HEK293 (cell line): ENCODE measurements around the gene NLRP1.
A peak's percentile ranks its signal among the peaks of the same experiment; 100 is the strongest.

Experiments
- CTCF ChIA-PET: fragments of 350-600 bp; formaldehyde crosslinking; extraction: SDS; loops from one replicate; lab custom pipeline; 2021; ENCODE audit warnings: antibody characterized with exemption; lab: Yijun Ruan, JAX
- POLR2A ChIA-PET: fragments of 300-600 bp; formaldehyde crosslinking; extraction: SDS; loops from one replicate; lab custom pipeline; 2020; ENCODE audit warnings: antibody characterized with exemption, inconsistent platforms; lab: Yijun Ruan, JAX
- H3K27ac ChIP-seq: fragments of 200-500 bp; sonication (Bioruptor generic); 2 replicates; pipeline ENCODE4 v1.5.1; 2014; ENCODE audit warnings: low read depth, low read length, control low read depth, inconsistent platforms; ENCODE audit errors: extremely low read depth
- H3K36me3 ChIP-seq, 2 experiments: fragments of 200-500 bp in 1 of 2; sonication (Bioruptor generic) in 1 of 2; 1 replicate in 1 of 2; 2 replicates in 1 of 2; pipeline ENCODE4 v1.5.1; 2014 to 2017; ENCODE audit warnings: inconsistent platforms in 2 of 2, low read length in 2 of 2; ENCODE audit not compliant: control insufficient read depth in 2 of 2, insufficient read depth in 1 of 2
- H3K4me1 ChIP-seq: fragments of 200-500 bp; sonication (Bioruptor generic); 2 replicates; pipeline ENCODE4 v1.5.1; 2014; ENCODE audit warnings: mild to moderate bottlenecking, low read length, inconsistent platforms; ENCODE audit not compliant: control insufficient read depth, insufficient read depth
- H3K4me3 ChIP-seq: 2 replicates; pipeline ENCODE4 v1.5.1; 2011; ENCODE audit warnings: low read depth, mild to moderate bottlenecking, control low read depth, low read length, moderate library complexity
- H3K9me3 ChIP-seq: fragments of 200-500 bp; sonication (Bioruptor generic); 2 replicates; pipeline ENCODE4 v1.5.1; 2014; ENCODE audit warnings: low read depth, low read length, inconsistent platforms; ENCODE audit not compliant: control insufficient read depth, insufficient read depth
- HOXA7 ChIP-seq: sonication (generic); formaldehyde crosslinking; IDR thresholded peaks from 2 replicates; pipeline ENCODE4 v1.8.1; 2022; ENCODE audit warnings: missing genetic modification reagents, borderline replicate concordance
- IKZF3 ChIP-seq: fragments of 450-650 bp; IDR thresholded peaks from 2 replicates; pipeline ENCODE4 v1.5.0; 2018; ENCODE audit warnings: missing biosample characterization, mild to moderate bottlenecking, missing genetic modification characterization, moderate library complexity
- KLF1 ChIP-seq: fragments of 450-650 bp; formaldehyde crosslinking; IDR thresholded peaks from 2 replicates; pipeline ENCODE4 v1.5.1; 2016; ENCODE audit warnings: missing biosample characterization, missing genetic modification characterization
- MZF1 ChIP-seq: fragments of 450-650 bp; formaldehyde crosslinking; IDR thresholded peaks from 2 replicates; pipeline ENCODE4 v1.5.1; 2017; ENCODE audit warnings: missing biosample characterization, missing genetic modification characterization, borderline replicate concordance
- TCF7L2 ChIP-seq: IDR thresholded peaks from 2 replicates; pipeline ENCODE4 v1.6.1; 2011; ENCODE audit warnings: low read depth, mild to moderate bottlenecking, inconsistent platforms, low read length, moderate library complexity, borderline replicate concordance
- ZFP3 ChIP-seq: fragments of 450-650 bp; formaldehyde crosslinking; IDR thresholded peaks from 2 replicates; pipeline ENCODE4 v1.5.1; 2016; ENCODE audit warnings: low read depth, missing biosample characterization, missing genetic modification characterization
- ZFP37 ChIP-seq: fragments of 450-650 bp; formaldehyde crosslinking; IDR thresholded peaks from 2 replicates; pipeline ENCODE4 v1.5.1; 2016; ENCODE audit warnings: missing biosample characterization, missing genetic modification characterization
- ZFP69B ChIP-seq: fragments of 450-650 bp; formaldehyde crosslinking; IDR thresholded peaks from 2 replicates; pipeline ENCODE4 v1.5.1; 2016; ENCODE audit warnings: missing biosample characterization, missing genetic modification characterization
- ZNF16 ChIP-seq: fragments of 450-650 bp; formaldehyde crosslinking; IDR thresholded peaks from 2 replicates; pipeline ENCODE4 v1.5.1; 2016; ENCODE audit warnings: low read depth, missing biosample characterization, missing genetic modification characterization
- ZNF19 ChIP-seq: fragments of 450-650 bp; formaldehyde crosslinking; IDR thresholded peaks from 2 replicates; pipeline ENCODE4; 2016; ENCODE audit warnings: missing biosample characterization, missing genetic modification characterization, low read depth
- ZNF202 ChIP-seq: fragments of 450-650 bp; formaldehyde crosslinking; IDR thresholded peaks from 2 replicates; pipeline ENCODE4 v1.5.1; 2016; ENCODE audit warnings: missing biosample characterization, missing genetic modification characterization, borderline replicate concordance
- ZNF24 ChIP-seq: fragments of 450-650 bp; formaldehyde crosslinking; IDR thresholded peaks from 2 replicates; pipeline ENCODE4 v1.5.1; 2016; ENCODE audit warnings: missing biosample characterization, missing genetic modification characterization
- ZNF341 ChIP-seq: fragments of 450-650 bp; formaldehyde crosslinking; IDR thresholded peaks from 2 replicates; pipeline ENCODE4; 2016; ENCODE audit warnings: low read depth, missing biosample characterization, missing genetic modification characterization
- ZNF350 ChIP-seq: fragments of 450-650 bp; formaldehyde crosslinking; IDR thresholded peaks from 2 replicates; pipeline ENCODE4 v1.5.0; 2017; ENCODE audit warnings: missing biosample characterization, mild to moderate bottlenecking, missing genetic modification characterization
- ZNF501 ChIP-seq: fragments of 450-650 bp; formaldehyde crosslinking; IDR thresholded peaks from 2 replicates; pipeline ENCODE4 v1.5.1; 2016; ENCODE audit warnings: missing biosample characterization, missing genetic modification characterization
- ZNF544 ChIP-seq: fragments of 450-650 bp; formaldehyde crosslinking; IDR thresholded peaks from 2 replicates; pipeline ENCODE4 v1.5.0; 2017; ENCODE audit warnings: missing biosample characterization, missing genetic modification characterization
- ZNF585B ChIP-seq: fragments of 450-650 bp; formaldehyde crosslinking; IDR thresholded peaks from 2 replicates; pipeline ENCODE4 v1.5.1; 2016; ENCODE audit warnings: missing biosample characterization, missing genetic modification characterization
- ZNF624 ChIP-seq: fragments of 450-650 bp; formaldehyde crosslinking; IDR thresholded peaks from 2 replicates; pipeline ENCODE4 v1.5.1; 2017; ENCODE audit warnings: missing biosample characterization, missing genetic modification characterization
- ZNF654 ChIP-seq: fragments of 450-650 bp; formaldehyde crosslinking; IDR thresholded peaks from 2 replicates; pipeline ENCODE4 v1.5.1; 2016; ENCODE audit warnings: low read depth, missing biosample characterization, missing genetic modification characterization
- ZNF658 ChIP-seq: fragments of 450-650 bp; formaldehyde crosslinking; IDR thresholded peaks from 2 replicates; pipeline ENCODE4; 2016; ENCODE audit warnings: missing biosample characterization, missing genetic modification characterization
- ZNF670 ChIP-seq: fragments of 450-650 bp; formaldehyde crosslinking; IDR thresholded peaks from 2 replicates; pipeline ENCODE4 v1.5.1; 2016; ENCODE audit warnings: missing biosample characterization, missing genetic modification characterization, low read depth
- ZNF76 ChIP-seq: fragments of 450-650 bp; formaldehyde crosslinking; IDR thresholded peaks from 2 replicates; pipeline ENCODE4; 2016; ENCODE audit warnings: low read depth, missing biosample characterization, missing genetic modification characterization, borderline replicate concordance
- TF ChIP-seq, protein P1 (sequence below): fragments of 450-650 bp; formaldehyde crosslinking; IDR thresholded peaks from 2 replicates; pipeline ENCODE4 v1.5.1; 2016; ENCODE audit warnings: missing biosample characterization, missing genetic modification characterization
- TF ChIP-seq, protein P2 (sequence below): fragments of 450-650 bp; formaldehyde crosslinking; IDR thresholded peaks from 2 replicates; pipeline ENCODE4 v1.5.1; 2017; ENCODE audit warnings: missing biosample characterization, missing genetic modification characterization

NLRP1 gene

DNA sequence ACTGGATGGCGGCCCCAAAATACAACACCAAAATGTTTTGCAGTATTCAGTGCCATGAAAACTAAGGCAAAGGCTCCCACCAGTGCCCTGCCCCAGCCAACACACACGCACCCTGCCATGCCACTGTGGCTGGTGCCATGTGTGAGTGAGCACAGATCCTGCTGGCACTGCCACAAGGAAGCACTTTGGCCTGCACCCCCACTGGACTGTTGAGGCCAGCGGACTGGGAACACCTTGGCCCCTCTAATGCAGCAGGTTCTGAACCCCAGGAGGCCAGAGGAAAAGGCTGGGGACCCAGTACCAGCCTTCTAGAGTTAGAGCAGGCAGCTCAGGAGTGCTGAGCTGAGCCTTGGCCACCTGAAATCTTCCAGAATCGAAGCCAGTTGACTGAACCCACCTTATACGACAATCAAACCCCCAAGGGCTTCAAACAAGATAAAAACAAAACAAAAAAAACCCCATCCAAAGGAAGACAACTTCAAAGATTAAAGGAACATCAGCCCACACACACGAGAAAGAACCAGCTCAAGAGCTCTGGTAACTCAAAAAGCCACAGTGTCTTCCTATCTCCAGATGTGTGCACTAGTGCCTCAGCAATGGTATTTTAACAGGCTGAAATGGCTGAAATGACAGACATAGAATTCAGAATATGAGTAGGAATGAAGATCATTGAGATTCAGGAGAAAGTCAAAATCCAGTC lies 21.5 kb downstream of the NLRP1 start:
- H3K4me1 ChIP-seq = no peaks in the 10 kb centered on the region
- H3K36me3 ChIP-seq = no peaks in the 10 kb centered on the region
- H3K27ac ChIP-seq = no peak overlapping the region
- no peaks in the 10 kb centered on the region for H3K9me3 ChIP-seq
- TF ChIP-seq ZNF350 (tag by site-specific recombination) = no peak
- no peak for TF ChIP-seq ZFP69B (tag by site-specific recombination)
- no peak for TF ChIP-seq IKZF3
- TF ChIP-seq ZNF16 = no peak
- TF ChIP-seq ZFP37 (tag by site-specific recombination) = no peak
- TF ChIP-seq ZNF24 = no peak
- TF ChIP-seq ZNF654 (tag by site-specific recombination) = no peak
- TF ChIP-seq ZNF624 = no peak
- TF ChIP-seq ZFP3 (tag by site-specific recombination) = no peak
- TF ChIP-seq, protein P1, sequence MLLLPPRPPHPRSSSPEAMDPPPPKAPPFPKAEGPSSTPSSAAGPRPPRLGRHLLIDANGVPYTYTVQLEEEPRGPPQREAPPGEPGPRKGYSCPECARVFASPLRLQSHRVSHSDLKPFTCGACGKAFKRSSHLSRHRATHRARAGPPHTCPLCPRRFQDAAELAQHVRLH (tag by site-specific recombination) = no peak
- TF ChIP-seq ZNF341 (tag by site-specific recombination) = no peak
- TF ChIP-seq KLF1 (tag by site-specific recombination) = no peak
- TF ChIP-seq TCF7L2 = no peak
- no peak for TF ChIP-seq ZNF202
- TF ChIP-seq, all 188 proteins: peak for 0
- ChIA-PET POLR2A (interaction anchor here (1.2 kb wide), 1 partner anchor 76 kb away, joined by 5 read pairs; the partner anchor contains the start of gene MIS12), CTCF (no interaction called here)
- H3K4me3 ChIP-seq = no peak overlapping the region

DNA sequence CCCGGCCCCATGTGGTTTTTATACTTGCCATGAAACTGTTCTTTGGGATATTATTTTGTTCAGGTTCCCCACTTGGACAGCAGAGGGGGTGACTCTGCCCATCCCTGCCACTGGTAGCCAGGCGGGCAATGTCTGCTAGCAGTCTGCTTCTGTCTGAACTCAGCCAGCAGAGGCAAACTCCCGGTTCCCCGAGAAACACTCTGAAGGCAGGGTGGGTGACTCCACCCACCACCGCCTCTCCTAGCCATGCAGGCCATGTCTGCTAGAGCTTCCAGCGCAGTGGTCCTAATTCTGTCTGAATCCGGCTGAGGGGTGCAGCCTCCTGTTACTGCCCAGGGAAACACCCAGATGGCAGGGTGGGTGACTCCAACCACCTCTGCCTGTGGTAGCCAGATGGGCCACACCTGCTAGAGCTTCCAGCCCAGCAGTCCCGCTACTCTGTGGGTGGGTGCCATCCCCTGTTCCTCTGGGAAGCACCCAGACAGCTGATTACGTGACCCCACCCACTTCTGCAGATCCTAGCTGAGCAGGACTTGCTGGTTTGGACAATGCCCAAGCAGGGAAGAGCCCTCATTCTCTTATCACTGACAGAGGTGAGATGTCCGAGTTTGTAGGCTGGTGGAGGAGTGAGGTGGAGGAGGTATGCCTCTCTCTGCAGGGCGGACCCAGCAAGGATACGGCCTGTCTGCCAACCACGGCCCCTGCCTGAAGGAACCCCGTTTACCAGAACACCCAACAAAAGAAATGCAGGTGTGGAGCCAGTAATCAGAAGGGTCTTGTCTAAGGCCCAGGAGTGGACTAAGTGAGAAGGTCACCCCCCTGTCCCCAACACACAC lies 22.4 kb downstream of the NLRP1 start:
- no peak overlapping the region for H3K4me3 ChIP-seq
- no peaks in the 10 kb centered on the region for H3K4me1 ChIP-seq
- H3K9me3 ChIP-seq = no peaks in the 10 kb centered on the region
- ChIA-PET CTCF (no interaction called here), POLR2A (no interaction called here)
- no peak overlapping the region for H3K27ac ChIP-seq
- TF ChIP-seq ZNF658 (tag by site-specific recombination) (no peak), ZFP37 (tag by site-specific recombination) (no peak), KLF1 (tag by site-specific recombination) (0 out of 2 replicates have a peak, but pooled peaks have one; percentile 14)
- no peaks in the 10 kb centered on the region for H3K36me3 ChIP-seq

DNA sequence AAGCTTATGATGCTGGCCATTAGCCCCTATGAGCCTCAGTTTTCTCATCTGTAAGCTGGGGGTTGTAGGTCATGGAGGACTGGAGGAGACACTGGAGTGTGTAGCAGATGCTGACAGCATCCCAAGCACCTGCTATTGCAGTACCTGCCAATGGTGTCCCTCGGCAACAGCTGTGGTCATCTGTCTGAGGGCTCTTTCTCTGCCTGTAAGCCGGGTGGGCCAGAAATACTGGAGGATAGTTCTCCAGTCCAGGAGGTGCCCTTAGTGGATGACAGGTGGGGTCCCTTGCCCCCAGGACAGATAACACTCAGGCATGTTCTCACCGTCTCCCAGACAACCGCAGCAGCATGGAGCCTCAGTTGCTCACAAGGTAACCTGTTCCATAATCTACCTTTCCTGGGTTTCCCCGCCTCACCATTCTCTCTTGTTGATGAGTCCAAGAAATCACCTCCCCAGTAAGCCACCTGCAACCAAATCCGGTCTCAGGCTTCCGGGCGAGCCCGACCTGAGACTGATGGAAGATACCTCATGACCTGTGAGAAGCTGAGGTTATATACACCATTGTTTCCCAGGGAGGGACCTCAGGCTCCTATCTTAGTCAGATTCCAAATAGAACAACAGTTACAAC lies 23.8 kb downstream of the NLRP1 start:
- Histone ChIP-seq H3K36me3 (no peaks in the 10 kb centered on the region), H3K4me3 (no peak overlapping the region), H3K4me1 (no peaks in the 10 kb centered on the region), H3K9me3 (no peaks in the 10 kb centered on the region), H3K27ac (no peak overlapping the region)
- CTCF ChIA-PET = no interaction called here
- POLR2A ChIA-PET = no interaction called here
- TF ChIP-seq MZF1 (tag by site-specific recombination) = no peak
- TF ChIP-seq ZNF670 = no peak
- TF ChIP-seq HOXA7 (CRISPR knock-in tag) = no peak
- TF ChIP-seq ZNF76 (tag by site-specific recombination) = no peak
- TF ChIP-seq ZNF19 (tag by site-specific recombination) = no peak
- TF ChIP-seq, protein P2, sequence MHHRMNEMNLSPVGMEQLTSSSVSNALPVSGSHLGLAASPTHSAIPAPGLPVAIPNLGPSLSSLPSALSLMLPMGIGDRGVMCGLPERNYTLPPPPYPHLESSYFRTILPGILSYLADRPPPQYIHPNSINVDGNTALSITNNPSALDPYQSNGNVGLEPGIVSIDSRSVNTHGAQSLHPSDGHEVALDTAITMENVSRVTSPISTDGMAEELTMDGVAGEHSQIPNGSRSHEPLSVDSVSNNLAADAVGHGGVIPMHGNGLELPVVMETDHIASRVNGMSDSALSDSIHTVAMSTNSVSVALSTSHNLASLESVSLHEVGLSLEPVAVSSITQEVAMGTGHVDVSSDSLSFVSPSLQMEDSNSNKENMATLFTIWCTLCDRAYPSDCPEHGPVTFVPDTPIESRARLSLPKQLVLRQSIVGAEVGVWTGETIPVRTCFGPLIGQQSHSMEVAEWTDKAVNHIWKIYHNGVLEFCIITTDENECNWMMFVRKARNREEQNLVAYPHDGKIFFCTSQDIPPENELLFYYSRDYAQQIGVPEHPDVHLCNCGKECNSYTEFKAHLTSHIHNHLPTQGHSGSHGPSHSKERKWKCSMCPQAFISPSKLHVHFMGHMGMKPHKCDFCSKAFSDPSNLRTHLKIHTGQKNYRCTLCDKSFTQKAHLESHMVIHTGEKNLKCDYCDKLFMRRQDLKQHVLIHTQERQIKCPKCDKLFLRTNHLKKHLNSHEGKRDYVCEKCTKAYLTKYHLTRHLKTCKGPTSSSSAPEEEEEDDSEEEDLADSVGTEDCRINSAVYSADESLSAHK = no peak
- no peak for TF ChIP-seq ZFP69B (tag by site-specific recombination)
- TF ChIP-seq ZNF501 = no peak
- TF ChIP-seq ZNF544 (tag by site-specific recombination) = no peak
- TF ChIP-seq ZNF585B (tag by site-specific recombination) = no peak
- TF ChIP-seq, all 188 proteins: peak for 0
